ENCODE measurements around the gene IQCE. TPM values are rescaled to one million over a fixed set of nuclear protein-coding genes. Genes with fewer than 3 reads are reported as not detected.
"Not testable (repeated sequence)": the region's sequence is repeated elsewhere in the genome, so short reads cannot be mapped to it uniquely, and the experiment has no call there.

IQCE gene
- total RNA-seq, 1 donor: 4.6 TPM

- not testable (repeated sequence) for DNase-seq (ENCODE audit: low read depth in 2 of 3, low spot score in 2 of 3)
Observed at GRCh38 chr7:2532199-2532772, 26.5 kb upstream of the IQCE start.

- DNase-seq (ENCODE audit: low read depth in 2 of 3, low spot score in 2 of 3): not testable (repeated sequence)
Observed at GRCh38 chr7:2532816-2533215, 26.0 kb upstream of the IQCE start.

- DNase-seq (ENCODE audit: low read depth in 2 of 3, low spot score in 2 of 3): not testable (repeated sequence)
Observed at GRCh38 chr7:2533566-2533965, 25.2 kb upstream of the IQCE start.

GRCh38 chr7:2534214-2534613, 24.6 kb upstream of the IQCE start:
- DNase-seq (ENCODE audit: low read depth in 2 of 3, low spot score in 2 of 3): not testable (repeated sequence)

- not testable (repeated sequence) for DNase-seq (ENCODE audit: low read depth in 2 of 3, low spot score in 2 of 3)
Observed at GRCh38 chr7:2535872-2536627, 22.7 kb upstream of the IQCE start.

- no peak for DNase-seq (ENCODE audit: low read depth in 2 of 3, low spot score in 2 of 3)
Observed at GRCh38 chr7:2537981-2538851, 20.6 kb upstream of the IQCE start.

GRCh38 chr7:2539031-2539911, 19.5 kb upstream of the IQCE start:
- no peak for DNase-seq (ENCODE audit: low read depth in 2 of 3, low spot score in 2 of 3)

- DNase-seq (ENCODE audit: low read depth in 2 of 3, low spot score in 2 of 3): no peak
Observed at GRCh38 chr7:2540133-2540532, 18.6 kb upstream of the IQCE start.

GRCh38 chr7:2540641-2541051, 18.1 kb upstream of the IQCE start:
- no peak for DNase-seq (ENCODE audit: low read depth in 2 of 3, low spot score in 2 of 3)

GRCh38 chr7:2541291-2542010, 17.3 kb upstream of the IQCE start:
- no peak for DNase-seq (ENCODE audit: low read depth in 2 of 3, low spot score in 2 of 3)

- DNase-seq (ENCODE audit: low read depth in 2 of 3, low spot score in 2 of 3): no peak
Observed at GRCh38 chr7:2542011-2542915, 16.5 kb upstream of the IQCE start.

GRCh38 chr7:2542916-2543871, 15.6 kb upstream of the IQCE start:
- no peak for DNase-seq (ENCODE audit: low read depth in 2 of 3, low spot score in 2 of 3)

- DNase-seq (ENCODE audit: low read depth in 2 of 3, low spot score in 2 of 3): no peak
Observed at GRCh38 chr7:2544541-2545188, 14.1 kb upstream of the IQCE start.

GRCh38 chr7:2545746-2546425, 12.9 kb upstream of the IQCE start:
- no peak for DNase-seq (ENCODE audit: low read depth in 2 of 3, low spot score in 2 of 3)

- no peak for DNase-seq (ENCODE audit: low read depth in 2 of 3, low spot score in 2 of 3)
Observed at GRCh38 chr7:2546776-2547586, 11.8 kb upstream of the IQCE start.

- DNase-seq (ENCODE audit: low read depth in 2 of 3, low spot score in 2 of 3): no peak
Observed at GRCh38 chr7:2551418-2551817, 7.4 kb upstream of the IQCE start.

Measured in hematopoietic multipotent progenitor cell (in vitro differentiated cells).